Right atrium auricular region (tissue), 2 donors: ENCODE results near the gene RNF20. TPM values are rescaled to one million over a fixed set of nuclear protein-coding genes. Genes with fewer than 3 reads are reported as not detected.

Experiments
- DNase-seq: peaks from one replicate; pipeline ENCODE4 v3.0.0-alpha.2; 2019; ENCODE audit warnings: low spot score
- H3K27ac ChIP-seq, 2 donors: fragments of 200-600 bp; sonication (generic); 1 replicate in 1 of 2; 2 replicates in 1 of 2; pipeline ENCODE4 v1.5.1; 2016 to 2019
- H3K27me3 ChIP-seq, 2 donors: fragments of 200-600 bp; sonication (generic); one replicate each; pipeline versions ENCODE4 v1.5.1 to v1.6.0; 2017 to 2019
- H3K36me3 ChIP-seq: fragments of 200-600 bp; sonication (generic); one replicate; pipeline ENCODE4 v1.5.1; 2016
- H3K4me1 ChIP-seq, 2 donors: fragments of 200-600 bp; sonication (generic); one replicate each; pipeline versions ENCODE4 v1.5.1 to v1.6.0; 2017 to 2019
- H3K4me3 ChIP-seq, 2 donors: fragments of 200-600 bp; sonication (generic); 1 replicate in 1 of 2; 2 replicates in 1 of 2; pipeline ENCODE4 v1.5.1; 2017 to 2019; ENCODE audit warnings: mild to moderate bottlenecking in 1 of 2, moderate library complexity in 1 of 2
- H3K9me3 ChIP-seq, 2 donors: fragments of 200-600 bp; sonication (generic); one replicate each; pipeline ENCODE4 v1.5.1; 2019
- total RNA-seq, 2 donors: library from RNA; depleted of rRNA; stranded (reverse); fragments of >200 nt; gene quantifications; one replicate each; pipeline ENCODE4 v1.1.0, GENCODE V29; 2016
- TF ChIP-seq, protein P1 (sequence below), 2 donors: fragments of 200-600 bp; sonication (generic); IDR thresholded peaks; one replicate each; pipeline ENCODE4 v1.5.1; 2019; ENCODE audit warnings: antibody characterized with exemption in 2 of 2

RNF20 gene
- total RNA-seq, 2 donors from 2014 or later, result 18.0 to 22.7 TPM

DNA sequence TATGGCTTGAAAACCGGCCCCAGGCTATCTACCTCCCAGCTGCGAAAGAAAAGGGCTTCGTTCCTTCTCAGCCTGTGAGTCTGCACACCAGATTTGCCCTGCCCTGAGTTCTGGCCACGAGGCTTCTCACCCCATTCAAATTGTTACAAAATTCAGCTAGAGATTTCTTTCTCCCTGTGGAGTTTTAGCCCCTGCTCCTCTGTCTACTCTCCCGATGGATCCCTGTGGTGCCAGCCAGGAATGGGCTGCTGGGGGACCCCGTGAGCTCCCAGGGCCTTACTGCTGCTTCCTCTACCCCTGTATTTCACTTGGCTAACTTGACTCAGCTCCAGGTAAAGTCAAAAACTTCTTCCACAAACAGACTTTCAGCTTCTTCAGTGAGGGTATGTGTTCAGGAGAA, 9.3 kb upstream of the RNF20 start:
- Histone ChIP-seq H3K27me3 (no peaks in the 10 kb centered on the region), H3K36me3 (no peaks in the 10 kb centered on the region), H3K4me3 (no peak overlapping the region), H3K27ac (no peak overlapping the region), H3K9me3 (no peaks in the 10 kb centered on the region), H3K4me1 (peaks cover 0 to 5% of the 10 kb centered on the region in 2 donors)
- TF ChIP-seq, protein P1, sequence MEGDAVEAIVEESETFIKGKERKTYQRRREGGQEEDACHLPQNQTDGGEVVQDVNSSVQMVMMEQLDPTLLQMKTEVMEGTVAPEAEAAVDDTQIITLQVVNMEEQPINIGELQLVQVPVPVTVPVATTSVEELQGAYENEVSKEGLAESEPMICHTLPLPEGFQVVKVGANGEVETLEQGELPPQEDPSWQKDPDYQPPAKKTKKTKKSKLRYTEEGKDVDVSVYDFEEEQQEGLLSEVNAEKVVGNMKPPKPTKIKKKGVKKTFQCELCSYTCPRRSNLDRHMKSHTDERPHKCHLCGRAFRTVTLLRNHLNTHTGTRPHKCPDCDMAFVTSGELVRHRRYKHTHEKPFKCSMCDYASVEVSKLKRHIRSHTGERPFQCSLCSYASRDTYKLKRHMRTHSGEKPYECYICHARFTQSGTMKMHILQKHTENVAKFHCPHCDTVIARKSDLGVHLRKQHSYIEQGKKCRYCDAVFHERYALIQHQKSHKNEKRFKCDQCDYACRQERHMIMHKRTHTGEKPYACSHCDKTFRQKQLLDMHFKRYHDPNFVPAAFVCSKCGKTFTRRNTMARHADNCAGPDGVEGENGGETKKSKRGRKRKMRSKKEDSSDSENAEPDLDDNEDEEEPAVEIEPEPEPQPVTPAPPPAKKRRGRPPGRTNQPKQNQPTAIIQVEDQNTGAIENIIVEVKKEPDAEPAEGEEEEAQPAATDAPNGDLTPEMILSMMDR (IDR thresholded peaks at IDR 0.05), result no peak
- DNase-seq, result no peak

DNA sequence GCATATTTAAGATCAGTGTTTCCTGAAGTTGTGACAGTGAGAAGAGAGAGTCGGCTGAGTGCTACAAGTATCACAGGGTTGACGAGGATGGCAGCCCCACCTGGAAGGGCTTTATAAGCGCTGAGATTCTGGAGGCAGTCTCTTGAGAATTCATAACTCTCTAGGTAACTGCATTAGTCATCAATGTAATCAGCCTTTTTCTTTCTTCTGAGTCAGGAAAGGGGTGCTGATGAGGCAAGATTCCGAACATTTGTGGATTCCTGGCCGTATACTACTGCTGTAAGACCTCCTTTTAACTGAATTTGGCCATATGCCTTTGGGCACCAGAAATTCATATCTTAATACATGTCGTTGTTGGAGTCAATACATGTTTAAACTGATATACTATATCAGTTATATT, 6.6 kb upstream of the RNF20 start:
- Histone ChIP-seq H3K27ac (no peak overlapping the region), H3K4me1 (peaks cover 0 to 11% of the 10 kb centered on the region in 2 donors), H3K27me3 (no peaks in the 10 kb centered on the region), H3K9me3 (no peaks in the 10 kb centered on the region), H3K4me3 (no peak overlapping the region), H3K36me3 (no peaks in the 10 kb centered on the region)
- no peak for DNase-seq
- TF ChIP-seq, protein P1 (IDR thresholded peaks at IDR 0.05), result no peak

DNA sequence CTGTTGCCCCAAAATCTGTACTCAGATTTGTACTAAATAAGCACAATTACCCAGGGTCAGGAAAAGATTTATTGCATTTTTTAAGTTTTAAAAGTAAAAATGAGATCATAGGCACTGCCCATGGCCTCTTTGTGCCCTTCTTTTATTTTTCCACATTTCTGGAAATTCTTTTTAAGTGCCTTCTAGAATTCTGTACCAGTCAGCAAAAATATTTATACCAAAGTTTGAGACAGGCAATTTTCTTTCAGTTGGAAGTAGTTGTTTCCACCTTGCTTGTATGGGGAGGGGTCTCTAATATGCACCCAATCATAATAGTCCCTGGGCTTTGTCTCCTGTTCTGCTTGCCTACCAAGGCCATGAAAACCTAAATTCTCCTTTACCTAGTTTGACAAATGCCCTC, 5.6 kb upstream of the RNF20 start:
- Histone ChIP-seq H3K4me3 (no peak overlapping the region), H3K27me3 (no peaks in the 10 kb centered on the region), H3K9me3 (no peaks in the 10 kb centered on the region), H3K4me1 (peaks cover 0 to 18% of the 10 kb centered on the region in 2 donors), H3K27ac (no peak overlapping the region), H3K36me3 (no peaks in the 10 kb centered on the region)
- TF ChIP-seq, protein P1 (IDR thresholded peaks at IDR 0.05), result no peak
- DNase-seq, result no peak

DNA sequence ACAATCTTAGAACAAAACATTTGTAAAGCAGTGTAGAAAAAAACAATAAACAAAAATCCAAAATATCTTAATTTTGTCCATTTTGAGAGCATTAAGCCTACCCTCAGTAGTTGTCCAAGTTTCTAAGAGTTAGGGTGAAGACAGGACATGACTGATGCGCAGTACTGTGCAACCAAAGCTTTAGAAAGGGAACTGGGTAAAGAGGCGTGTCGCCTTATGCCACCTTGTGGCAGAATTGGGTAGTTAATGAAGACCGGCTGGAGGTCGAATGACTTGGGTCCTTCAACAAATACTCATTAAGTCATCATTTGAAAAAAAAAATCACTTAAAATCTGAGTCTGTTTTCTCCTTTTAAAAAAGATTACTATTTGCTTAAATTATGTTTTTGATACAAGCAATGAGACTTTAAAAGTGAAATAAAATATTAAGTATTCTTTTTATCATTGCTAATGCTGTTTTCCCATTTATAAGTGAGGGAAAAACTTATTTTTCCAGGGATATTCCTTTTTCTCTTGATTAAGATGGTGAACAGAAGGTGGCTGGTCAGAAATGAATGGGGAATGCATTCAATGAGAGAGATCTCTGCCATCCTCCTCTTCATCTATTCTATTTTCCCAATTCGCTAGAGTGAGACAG, 3.5 kb upstream of the RNF20 start:
- Histone ChIP-seq H3K36me3 (no peaks in the 10 kb centered on the region), H3K27me3 (no peaks in the 10 kb centered on the region), H3K9me3 (no peaks in the 10 kb centered on the region), H3K27ac (no peak overlapping the region), H3K4me3 (no peak overlapping the region), H3K4me1 (peaks cover 0 to 30% of the 10 kb centered on the region in 2 donors)
- TF ChIP-seq, protein P1 (IDR thresholded peaks at IDR 0.05), result peak; percentile 66 to 91
- DNase-seq, result peak; percentile 85

DNA sequence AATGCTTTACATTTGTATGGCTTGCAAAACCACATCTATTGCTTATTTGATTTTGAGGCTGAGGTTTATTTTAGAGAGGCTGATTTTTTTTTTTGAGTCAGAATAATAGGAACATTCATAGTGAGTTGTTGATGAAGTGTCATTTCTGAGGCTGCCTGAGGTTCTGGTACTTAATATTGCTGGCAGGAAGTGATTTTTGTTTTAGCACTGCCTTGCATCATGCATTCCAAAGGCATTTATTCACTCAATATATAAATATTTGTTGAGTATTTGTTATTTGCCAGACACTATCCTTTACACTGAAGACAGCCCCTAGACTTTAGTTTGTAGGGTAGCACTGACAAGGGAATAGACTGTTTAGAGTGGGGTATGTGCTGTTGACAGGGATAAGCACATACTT, 2.7 kb downstream of the RNF20 start:
- TF ChIP-seq, protein P1 (IDR thresholded peaks at IDR 0.05), result no peak
- peaks cover 24% of the 10 kb centered on the region for H3K36me3 ChIP-seq
- peaks cover 0 to 34% of the 10 kb centered on the region in 2 donors for H3K4me1 ChIP-seq
- no peak overlapping the region for H3K4me3 ChIP-seq
- no peak for DNase-seq
- H3K27me3 ChIP-seq, result no peaks in the 10 kb centered on the region
- H3K27ac ChIP-seq, result no peak overlapping the region
- no peaks in the 10 kb centered on the region for H3K9me3 ChIP-seq

DNA sequence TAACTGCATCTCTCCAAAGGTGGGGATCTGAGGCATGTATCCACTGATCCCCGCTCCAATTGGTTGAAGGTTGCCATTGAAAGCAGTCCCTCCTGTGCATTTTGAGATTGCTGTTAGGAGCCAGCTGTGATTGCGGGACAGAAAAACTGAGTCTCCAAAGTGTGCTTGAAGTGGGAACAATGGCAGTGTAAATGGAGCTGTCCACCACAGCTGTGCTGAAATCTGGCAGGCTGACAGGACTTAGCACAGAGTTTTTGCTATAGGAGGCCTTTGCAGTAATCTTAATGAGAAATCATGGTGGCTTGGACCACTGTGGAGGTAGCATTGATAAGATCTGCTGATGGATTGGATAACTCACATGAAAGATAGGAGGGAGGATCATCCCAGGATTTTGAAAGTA, 3.3 kb downstream of the RNF20 start:
- H3K27me3 ChIP-seq, result no peaks in the 10 kb centered on the region
- no peak for DNase-seq
- H3K4me3 ChIP-seq, result no peak overlapping the region
- H3K9me3 ChIP-seq, result no peaks in the 10 kb centered on the region
- H3K27ac ChIP-seq, result no peak overlapping the region
- peaks cover 30% of the 10 kb centered on the region for H3K36me3 ChIP-seq
- H3K4me1 ChIP-seq, result peaks cover 0 to 34% of the 10 kb centered on the region in 2 donors
- TF ChIP-seq, protein P1 (IDR thresholded peaks at IDR 0.05), result no peak
